ENCODE data around the gene RBBP8. TPM values are rescaled to one million over a fixed set of nuclear protein-coding genes. Genes with fewer than 3 reads are reported as not detected.

RBBP8 gene
- polyA plus RNA-seq, 1 experiment = 22.1 TPM

- Histone ChIP-seq H3K27me3 (ENCODE audit: control insufficient read depth, insufficient read depth, low read length) (no peaks in the 10 kb centered on the region), H3K27ac (ENCODE audit: low read depth, low read length) (no peak overlapping the region), H3K9me3 (ENCODE audit: control insufficient read depth, insufficient read depth, low read length) (no peaks in the 10 kb centered on the region), H3K4me3 (ENCODE audit: low read depth, low read length) (no peak overlapping the region)
- DNase-seq (ENCODE audit: low read depth, low spot score) = no peak
- CTCF ChIA-PET = interaction anchor here (0.6 to 2.3 kb wide), 3 partner anchors 12 to 130 kb away, joined by 3 to 14 read pairs (median 3); no protein-coding TSS in a partner anchor
- TF ChIP-seq CTCF (IDR thresholded peaks at IDR 0.05; ENCODE audit: low read depth, low read length) = no peak
- POLR2A ChIA-PET = interaction anchor here (0.6 kb wide), 1 partner anchor 19 kb away, joined by 7 read pairs; no protein-coding TSS in a partner anchor
These were observed 4.8 kb upstream of the RBBP8 start for GRCh38 chr18:22928339-22928738.

GRCh38 chr18:22930089-22930713 lies 2.9 kb upstream of the RBBP8 start:
- CTCF ChIA-PET = interaction anchor here (0.6 to 3.3 kb wide), 13 partner anchors 10 to 512 kb away, joined by 3 to 26 read pairs (median 6); no protein-coding TSS in a partner anchor
- POLR2A ChIA-PET = no interaction called here
- Histone ChIP-seq H3K9me3 (ENCODE audit: control insufficient read depth, insufficient read depth, low read length) (no peaks in the 10 kb centered on the region), H3K4me3 (ENCODE audit: low read depth, low read length) (no peak overlapping the region), H3K27ac (ENCODE audit: low read depth, low read length) (no peak overlapping the region), H3K27me3 (ENCODE audit: control insufficient read depth, insufficient read depth, low read length) (no peaks in the 10 kb centered on the region)
- peak; percentile 90 for TF ChIP-seq CTCF (IDR thresholded peaks at IDR 0.05; ENCODE audit: low read depth, low read length)
- peak; percentile 21 for DNase-seq (ENCODE audit: low read depth, low spot score)

- Histone ChIP-seq H3K4me3 (ENCODE audit: low read depth, low read length) (peak overlapping the region; percentile 71), H3K27ac (ENCODE audit: low read depth, low read length) (no peak overlapping the region), H3K27me3 (ENCODE audit: control insufficient read depth, insufficient read depth, low read length) (no peaks in the 10 kb centered on the region), H3K9me3 (ENCODE audit: control insufficient read depth, insufficient read depth, low read length) (no peaks in the 10 kb centered on the region)
- DNase-seq (ENCODE audit: low read depth, low spot score) = no peak
- ChIA-PET CTCF (interaction anchor here (0.9 to 1.5 kb wide), 4 partner anchors 51 to 770 kb away, joined by 4 to 7 read pairs (median 4); no protein-coding TSS in a partner anchor), POLR2A (interaction anchor here (1.0 kb wide), 2 partner anchors 94 to 105 kb away, joined by 3 to 4 read pairs; no protein-coding TSS in a partner anchor)
- no peak for TF ChIP-seq CTCF (IDR thresholded peaks at IDR 0.05; ENCODE audit: low read depth, low read length)
These were observed 283 bp upstream of the RBBP8 start for GRCh38 chr18:22932885-22933205.

- Histone ChIP-seq H3K4me3 (ENCODE audit: low read depth, low read length) (peak overlapping the region; percentile 71), H3K27me3 (ENCODE audit: control insufficient read depth, insufficient read depth, low read length) (no peaks in the 10 kb centered on the region), H3K9me3 (ENCODE audit: control insufficient read depth, insufficient read depth, low read length) (no peaks in the 10 kb centered on the region), H3K27ac (ENCODE audit: low read depth, low read length) (peak overlapping the region; percentile 91)
- ChIA-PET POLR2A (no interaction called here), CTCF (interaction anchor here (0.9 to 1.5 kb wide), 4 partner anchors 49 to 769 kb away, joined by 4 to 7 read pairs (median 4); no protein-coding TSS in a partner anchor)
- no peak for TF ChIP-seq CTCF (IDR thresholded peaks at IDR 0.05; ENCODE audit: low read depth, low read length)
- DNase-seq (ENCODE audit: low read depth, low spot score) = no peak
These were observed 867 bp downstream of the RBBP8 start for GRCh38 chr18:22933966-22934423.

GRCh38 chr18:22934789-22935188 lies 1.7 kb downstream of the RBBP8 start:
- no peaks in the 10 kb centered on the region for H3K27me3 ChIP-seq (ENCODE audit: control insufficient read depth, insufficient read depth, low read length)
- no peak overlapping the region for H3K27ac ChIP-seq (ENCODE audit: low read depth, low read length)
- ChIA-PET POLR2A (no interaction called here), CTCF (interaction anchor here (0.8 kb wide), 3 partner anchors 52 to 136 kb away, joined by 3 read pairs; no protein-coding TSS in a partner anchor)
- H3K4me3 ChIP-seq (ENCODE audit: low read depth, low read length) = no peak overlapping the region
- DNase-seq (ENCODE audit: low read depth, low spot score) = no peak
- no peak for TF ChIP-seq CTCF (IDR thresholded peaks at IDR 0.05; ENCODE audit: low read depth, low read length)
- no peaks in the 10 kb centered on the region for H3K9me3 ChIP-seq (ENCODE audit: control insufficient read depth, insufficient read depth, low read length)
